WTC11 (cell line): ENCODE results near the gene GPR22. TPM values are rescaled to one million over a fixed set of nuclear protein-coding genes. Genes with fewer than 3 reads are reported as not detected.

ENCODE experiments used
- ATAC-seq: fragments of 200-7000 bp; cut with Tn5 transposase; 2 replicates; pipeline ENCODE4 v1.10.0; 2021; ENCODE audit warnings: mild to moderate bottlenecking, moderate library complexity
- CTCF ChIA-PET: fragments of 300-600 bp; sonication (Branson Sonifier 250); formaldehyde crosslinking; loops from one replicate; lab custom pipeline; 2021; ENCODE audit warnings: antibody characterized with exemption; lab: Charles Lee
- POLR2A ChIA-PET: fragments of 350-600 bp; sonication (Branson Sonifier 250); formaldehyde crosslinking; loops from one replicate; lab custom pipeline; 2021; ENCODE audit warnings: antibody characterized with exemption; lab: Charles Lee
- DNase-seq: peaks from one replicate; pipeline ENCODE4 v3.0.0; 2021; ENCODE audit warnings: low spot score
- H3K27ac Mint-ChIP-seq: 2 replicates; pipeline ENCODE4 v1.8.0; 2021; ENCODE audit warnings: mixed read lengths
- H3K27me3 Mint-ChIP-seq: 2 replicates; pipeline ENCODE4 v1.8.0; 2021; ENCODE audit warnings: low read depth, mild to moderate bottlenecking, moderate library complexity, mixed read lengths
- H3K36me3 Mint-ChIP-seq: 2 replicates; pipeline ENCODE4 v1.8.0; 2021; ENCODE audit warnings: mixed read lengths
- H3K4me1 Mint-ChIP-seq: 2 replicates; pipeline ENCODE4 v1.8.0; 2022; ENCODE audit warnings: mixed read lengths
- H3K4me3 Mint-ChIP-seq: 2 replicates; pipeline ENCODE4 v1.8.0; 2021; ENCODE audit warnings: mild to moderate bottlenecking, moderate library complexity, mixed read lengths
- H3K9me3 Mint-ChIP-seq: 2 replicates; pipeline ENCODE4 v1.8.0; 2021; ENCODE audit warnings: mixed read lengths
- ATF1 ChIP-seq: sonication (generic); formaldehyde crosslinking; IDR thresholded peaks from 2 replicates; pipeline ENCODE4 v1.8.1; 2023; ENCODE audit warnings: mild to moderate bottlenecking, moderate library complexity, missing genetic modification reagents
- ATF6 ChIP-seq: sonication (generic); formaldehyde crosslinking; IDR thresholded peaks from 2 replicates; pipeline ENCODE4 v1.8.1; 2023; ENCODE audit warnings: mild to moderate bottlenecking, missing genetic modification reagents
- CBFB ChIP-seq: sonication (generic); formaldehyde crosslinking; IDR thresholded peaks from 2 replicates; pipeline ENCODE4 v1.8.1; 2022; ENCODE audit warnings: mild to moderate bottlenecking, low read depth, missing genetic modification reagents
- CREM ChIP-seq: sonication (generic); formaldehyde crosslinking; IDR thresholded peaks from 2 replicates; pipeline ENCODE4 v1.8.1; 2022; ENCODE audit warnings: mild to moderate bottlenecking, missing genetic modification reagents, moderate library complexity
- E2F1 ChIP-seq: sonication (generic); formaldehyde crosslinking; IDR thresholded peaks from 2 replicates; pipeline ENCODE4 v1.8.0; 2022; ENCODE audit warnings: mild to moderate bottlenecking, missing genetic modification reagents
- E2F5 ChIP-seq: sonication (generic); formaldehyde crosslinking; IDR thresholded peaks from 2 replicates; pipeline ENCODE4 v1.8.1; 2022; ENCODE audit warnings: mild to moderate bottlenecking, moderate library complexity, missing genetic modification reagents
- ELF4 ChIP-seq: sonication (generic); formaldehyde crosslinking; IDR thresholded peaks from 2 replicates; pipeline ENCODE4 v1.8.1; 2022; ENCODE audit warnings: low read depth, mild to moderate bottlenecking, moderate library complexity, missing genetic modification reagents
- FOXJ3 ChIP-seq: sonication (generic); formaldehyde crosslinking; IDR thresholded peaks from 2 replicates; pipeline ENCODE4 v1.9.0; 2021; ENCODE audit warnings: missing genetic modification reagents, mild to moderate bottlenecking, borderline replicate concordance
- HMGXB4 ChIP-seq: sonication (generic); formaldehyde crosslinking; IDR thresholded peaks from 2 replicates; pipeline ENCODE4 v1.8.1; 2023; ENCODE audit warnings: mild to moderate bottlenecking, moderate library complexity, missing genetic modification reagents
- IRF1 ChIP-seq: sonication (generic); formaldehyde crosslinking; IDR thresholded peaks from 2 replicates; pipeline ENCODE4 v1.8.0; 2023; ENCODE audit warnings: missing genetic modification reagents
- NFE2L1 ChIP-seq: sonication (generic); formaldehyde crosslinking; IDR thresholded peaks from 2 replicates; pipeline ENCODE4 v1.8.1; 2023; ENCODE audit warnings: missing genetic modification reagents
- NFYB ChIP-seq: sonication (generic); formaldehyde crosslinking; conservative IDR thresholded peaks from 2 replicates; pipeline ENCODE4 v1.8.0; 2022; ENCODE audit warnings: low read depth, missing genetic modification reagents
- NR3C1 ChIP-seq: sonication (generic); formaldehyde crosslinking; conservative IDR thresholded peaks from 2 replicates; pipeline ENCODE4 v1.8.1; 2023; ENCODE audit warnings: low read depth, mild to moderate bottlenecking, missing genetic modification reagents
- OVOL2 ChIP-seq: fragments of 250-450 bp; sonication (Bioruptor Pico); IDR thresholded peaks from 2 replicates; pipeline ENCODE4 v1.9.0; 2021; ENCODE audit warnings: mild to moderate bottlenecking, borderline replicate concordance
- SP1 ChIP-seq: sonication (generic); formaldehyde crosslinking; conservative IDR thresholded peaks from 2 replicates; pipeline ENCODE4 v1.8.1; 2022; ENCODE audit warnings: missing genetic modification reagents
- TP53 ChIP-seq: sonication (generic); formaldehyde crosslinking; IDR thresholded peaks from 2 replicates; pipeline ENCODE4 v1.8.1; 2023; ENCODE audit warnings: mild to moderate bottlenecking, missing genetic modification reagents
- USF1 ChIP-seq: sonication (generic); formaldehyde crosslinking; IDR thresholded peaks from 2 replicates; pipeline ENCODE4 v1.8.0; 2022; ENCODE audit warnings: mild to moderate bottlenecking, missing genetic modification reagents
- USF2 ChIP-seq: sonication (generic); formaldehyde crosslinking; IDR thresholded peaks from 2 replicates; pipeline ENCODE4 v1.8.1; 2023; ENCODE audit warnings: mild to moderate bottlenecking, missing genetic modification reagents, moderate library complexity
- ZBTB43 ChIP-seq: sonication (generic); formaldehyde crosslinking; IDR thresholded peaks from 2 replicates; pipeline ENCODE4 v1.8.1; 2023; ENCODE audit warnings: mild to moderate bottlenecking, missing genetic modification reagents
- ZNF263 ChIP-seq: sonication (generic); formaldehyde crosslinking; IDR thresholded peaks from 2 replicates; pipeline ENCODE4 v1.8.1; 2022; ENCODE audit warnings: low read depth, mild to moderate bottlenecking, moderate library complexity, missing genetic modification reagents
- total RNA-seq: library from RNA; stranded (reverse); gene quantifications from 3 replicates; pipeline ENCODE4 v1.2.3, GENCODE V29; 2021

The GPR22 gene
- total RNA-seq, 1 experiment from 2014 or later, result not detected

- Mint-ChIP-seq H3K4me3 (no peak overlapping the region), H3K36me3 (peaks cover 42% of the 10 kb centered on the region), H3K27me3 (no peaks in the 10 kb centered on the region), H3K4me1 (no peaks in the 10 kb centered on the region; the same call in 1 of the 2 replicates), H3K9me3 (peaks cover 37% of the 10 kb centered on the region), H3K27ac (no peak overlapping the region)
- DNase-seq (peak; percentile 20), ATAC-seq (peak; percentile 65)
- TF ChIP-seq NFE2L1, result no peak
- no peak for TF ChIP-seq IRF1 (CRISPR knock-in tag)
- TF ChIP-seq ZBTB43, result no peak
- TF ChIP-seq ATF1 (CRISPR knock-in tag), result no peak
- TF ChIP-seq CBFB (CRISPR knock-in tag), result no peak
- no peak for TF ChIP-seq CREM
- no peak for TF ChIP-seq E2F5
- no peak for TF ChIP-seq ATF6 (CRISPR knock-in tag)
- TF ChIP-seq TP53 (CRISPR knock-in tag), result no peak
- no peak for TF ChIP-seq NFYB
- no peak for TF ChIP-seq NR3C1
- no peak for TF ChIP-seq ELF4
- no peak for TF ChIP-seq OVOL2 (CRISPR knock-in tag)
- no peak for TF ChIP-seq SP1 (CRISPR knock-in tag)
- no peak for TF ChIP-seq FOXJ3 (CRISPR knock-in tag)
- no peak for TF ChIP-seq USF1 (CRISPR knock-in tag)
- no peak for TF ChIP-seq USF2 (CRISPR knock-in tag)
- TF ChIP-seq E2F1 (CRISPR knock-in tag), result no peak
- no peak for TF ChIP-seq ZNF263 (CRISPR knock-in tag)
- TF ChIP-seq HMGXB4 (CRISPR knock-in tag), result no peak
- CTCF ChIA-PET, result interaction anchor here (0.6 kb wide), 1 partner anchor 155 kb away, joined by 3 read pairs; no protein-coding TSS in a partner anchor
- POLR2A ChIA-PET, result interaction anchor here (0.7 kb wide), 1 partner anchor 470 kb away, joined by 4 read pairs; no protein-coding TSS in a partner anchor
Measured at GRCh38 chr7:107506674-107507339, 37.0 kb downstream of the GPR22 start.

Other genes with a start within 250 kb of the GPR22 start
- gene COG5, start 93.9 kb downstream of the GPR22 start, total RNA-seq, result 23.3 to 24.5 TPM (median 23.8 TPM) in 3 replicates
- 10.0 to 15.3 TPM (median 10.4 TPM) in 3 replicates for gene DUS4L, start 93.9 kb downstream of the GPR22 start, total RNA-seq
- gene BCAP29, start 110.2 kb downstream of the GPR22 start, total RNA-seq, result 14.5 to 19.6 TPM (median 19.0 TPM) in 3 replicates
- gene SLC26A4, start 190.8 kb downstream of the GPR22 start, total RNA-seq, result 0.09 to 0.22 TPM in 2 of 3 replicates, not detected in the other